COLO829 (cell line): ENCODE data around the gene EVI2B.
"Not testable (repeated sequence)": the region's sequence is repeated elsewhere in the genome, so short reads cannot be mapped to it uniquely, and the experiment has no call there.

ENCODE experiments used
- DNase-seq: peaks from one replicate; pipeline ENCODE4 v3.0.0; 2012; ENCODE audit warnings: low spot score

The EVI2B gene

DNA sequence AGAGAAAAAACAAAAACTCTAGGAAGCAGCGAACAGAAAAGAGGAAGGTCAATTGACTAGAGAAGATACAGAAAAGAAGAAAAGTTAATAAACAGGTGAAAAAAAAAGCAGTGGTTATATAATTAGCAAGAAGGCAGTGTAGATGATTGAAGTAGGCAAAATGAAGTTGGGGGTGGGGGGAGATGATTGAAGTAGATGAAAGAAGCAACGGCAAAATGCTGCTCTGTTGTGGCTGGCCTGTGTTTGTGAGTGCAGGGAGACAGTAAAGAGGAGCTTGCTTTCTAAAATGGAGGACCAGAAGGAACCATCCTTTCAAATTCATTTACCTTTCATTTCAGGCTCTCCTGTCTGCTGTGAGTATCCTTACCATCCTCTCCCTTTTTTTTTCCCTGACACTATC is 3.6 kb downstream of the EVI2B start:
- no peak for DNase-seq

GRCh38 chr17:31309556-31309955 is 4.3 kb downstream of the EVI2B start:
- DNase-seq: no peak

DNA sequence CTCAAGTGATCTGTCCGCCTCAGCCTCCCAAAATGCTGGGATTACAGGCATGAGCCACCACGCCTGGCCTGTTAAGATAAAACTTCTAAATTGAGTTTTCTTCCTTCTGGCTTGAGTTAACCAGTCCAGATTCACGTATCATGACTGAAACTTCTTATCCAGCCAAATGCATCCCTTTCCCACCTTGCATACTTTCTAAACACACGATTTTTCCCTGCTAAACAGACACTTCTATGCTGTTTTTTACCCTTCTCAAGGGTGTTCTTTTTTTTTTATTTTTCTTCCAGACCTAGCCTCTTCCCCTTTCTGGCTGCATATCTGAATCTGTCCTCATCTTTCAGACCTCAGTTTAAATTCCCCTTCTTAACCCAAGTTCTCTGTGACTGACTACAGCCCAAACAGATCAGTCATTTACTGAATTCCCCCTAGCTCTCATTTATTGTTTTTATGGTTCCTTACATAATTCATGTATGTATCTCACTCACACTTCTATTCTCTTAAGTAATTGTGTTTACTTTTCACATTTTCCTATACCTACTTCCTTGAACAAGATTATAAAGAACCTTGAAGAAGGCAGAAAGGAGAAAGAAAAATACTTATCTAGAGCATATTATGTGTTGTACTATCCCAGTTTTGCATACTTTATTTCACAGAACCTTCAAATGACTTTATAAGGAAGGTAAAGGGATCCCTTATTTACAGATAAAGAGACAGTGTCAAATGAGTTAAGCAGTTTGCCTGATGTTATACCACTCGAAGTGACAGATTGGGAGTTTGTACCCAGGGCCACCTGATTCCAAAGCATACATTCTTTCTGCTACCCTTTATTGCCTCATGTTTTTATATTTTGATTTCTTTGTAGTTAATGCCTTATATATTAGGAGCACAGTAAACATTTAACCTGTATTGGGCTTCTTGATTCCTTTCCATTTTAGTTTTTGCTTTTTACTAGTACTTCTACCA is 5.2 kb downstream of the EVI2B start:
- DNase-seq: no peak

GRCh38 chr17:31307640-31308039 is 6.2 kb downstream of the EVI2B start:
- no peak for DNase-seq

- DNase-seq: no peak
Observed at GRCh38 chr17:31299624-31300023, 14.2 kb downstream of the EVI2B start.

- DNase-seq: no peak
Observed at GRCh38 chr17:31297090-31297489, 16.8 kb downstream of the EVI2B start, which contains the start of gene OMG. TSS of gene OMG (minus strand) at chr17:31297239. CDS start at chr17:31296331, 908 bp downstream.

DNA sequence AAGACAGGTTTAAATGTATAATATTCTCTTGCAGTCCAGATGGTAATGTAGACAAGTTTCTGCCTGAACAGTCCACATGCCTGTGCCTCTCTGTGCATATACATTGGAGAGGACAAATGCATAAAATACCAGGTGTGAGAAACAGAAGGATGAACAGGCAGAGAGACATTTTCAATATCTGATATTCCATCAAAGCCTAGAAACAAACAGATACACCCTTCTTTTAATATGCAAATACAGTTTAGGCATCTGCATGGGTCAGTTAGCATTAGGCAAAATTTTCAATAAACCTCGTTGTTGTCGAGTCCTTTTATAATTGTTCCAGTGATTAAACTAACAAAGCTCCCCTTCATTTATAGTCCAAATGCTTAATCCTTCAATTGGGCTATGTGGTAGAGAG is 17.7 kb downstream of the EVI2B start:
- DNase-seq: peak; percentile 63

GRCh38 chr17:31295489-31295871 is 18.4 kb downstream of the EVI2B start:
- no peak for DNase-seq

DNA sequence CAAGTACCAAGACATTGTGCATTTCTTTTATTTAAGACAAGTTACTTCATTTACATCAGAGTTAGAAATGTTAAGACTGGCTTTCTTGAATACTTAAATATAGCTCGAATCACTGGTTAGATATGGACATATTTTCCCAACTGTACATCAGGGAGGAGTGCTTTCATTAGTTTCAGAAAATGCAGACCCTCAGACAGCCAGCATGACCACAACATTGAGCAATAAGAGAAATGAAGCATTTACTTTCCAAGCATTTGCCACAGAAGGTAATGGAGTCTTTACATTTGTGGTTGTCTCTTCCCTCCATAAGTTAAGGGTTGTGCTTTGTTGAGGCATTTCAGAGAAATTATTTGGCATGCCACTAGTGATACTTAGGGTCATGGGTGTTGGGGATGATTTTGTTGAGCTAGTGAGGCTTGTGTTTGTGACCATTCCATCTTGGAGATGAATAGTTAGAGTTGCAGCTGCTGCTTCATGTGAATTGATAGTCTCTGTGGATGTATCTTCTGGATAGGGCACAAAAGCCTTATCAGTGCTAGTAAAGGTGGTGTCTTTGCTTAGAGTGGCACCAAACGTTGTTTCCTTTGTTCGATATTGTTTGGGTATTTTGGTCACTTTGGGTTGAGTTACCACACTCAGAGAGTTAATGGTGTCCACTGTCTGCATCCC is 18.9 kb downstream of the EVI2B start:
- no peak for DNase-seq

DNA sequence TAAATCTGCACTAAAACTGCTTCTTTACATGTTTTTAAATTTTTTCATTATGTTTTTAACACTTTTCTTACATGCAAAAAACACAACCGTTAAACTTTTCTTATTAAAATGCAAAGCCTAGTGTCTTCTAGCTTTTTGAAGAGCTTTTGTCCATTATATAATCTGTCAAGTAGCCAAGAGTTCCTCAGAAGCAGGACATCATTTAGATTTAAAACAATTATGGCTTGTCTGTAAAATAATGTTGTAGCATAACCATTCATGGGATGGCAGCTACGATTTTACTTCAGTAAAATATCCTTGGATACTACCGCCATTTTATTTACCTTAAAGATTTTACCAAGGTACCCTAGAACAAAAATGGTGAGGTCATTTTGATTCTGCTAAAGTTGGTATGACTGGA is 19.6 kb downstream of the EVI2B start:
- DNase-seq: no peak

- DNase-seq: no peak
Observed at GRCh38 chr17:31293581-31293980, 20.3 kb downstream of the EVI2B start.

- no peak for DNase-seq
Observed at GRCh38 chr17:31291820-31292219, 22.0 kb downstream of the EVI2B start.

DNA sequence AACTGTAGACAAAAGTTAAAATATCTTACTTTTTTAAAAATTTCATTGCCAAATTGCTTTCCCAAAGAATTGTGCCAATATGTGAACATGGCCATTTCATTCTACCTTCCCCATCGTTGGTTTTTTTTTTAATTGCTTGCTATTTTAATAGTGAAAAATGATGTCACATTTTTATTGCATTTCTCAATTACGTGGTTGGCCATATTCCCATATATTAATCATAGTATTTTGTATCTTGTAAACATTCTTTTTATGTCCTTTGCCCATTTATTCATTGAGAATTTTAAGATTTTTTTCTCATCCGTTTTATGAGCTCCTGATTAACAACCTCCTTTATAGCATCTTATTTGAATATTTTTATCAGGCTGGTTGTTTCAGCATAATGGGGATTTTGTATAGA is 24.1 kb downstream of the EVI2B start:
- no peak for DNase-seq

- DNase-seq: not testable (repeated sequence)
Observed at GRCh38 chr17:31287932-31288331, 25.9 kb downstream of the EVI2B start.

- DNase-seq: no peak
Observed at GRCh38 chr17:31286587-31286986, 27.3 kb downstream of the EVI2B start.

DNA sequence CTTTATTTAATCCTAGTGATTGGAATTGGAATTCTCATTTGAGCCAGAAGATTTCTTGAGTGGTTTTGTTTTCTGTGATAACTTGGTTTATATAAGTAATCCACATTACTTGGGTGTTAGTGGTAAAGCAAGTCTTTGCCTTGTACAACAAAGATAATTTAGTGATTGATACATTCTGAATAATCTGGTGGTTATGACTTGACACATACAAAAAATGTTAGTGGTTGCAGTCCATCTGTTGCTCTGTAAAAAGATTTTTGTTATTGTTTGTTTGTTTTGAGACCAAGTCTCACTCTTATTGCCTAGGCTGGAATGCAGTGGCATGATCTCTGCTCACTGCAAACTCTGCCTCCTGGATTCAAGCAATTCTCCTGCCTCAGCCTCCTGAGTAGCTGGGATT is 30.0 kb downstream of the EVI2B start:
- DNase-seq: no peak

GRCh38 chr17:31281061-31281460 is 32.8 kb downstream of the EVI2B start:
- DNase-seq: no peak

GRCh38 chr17:31279401-31279800 is 34.5 kb downstream of the EVI2B start:
- DNase-seq: no peak

DNA sequence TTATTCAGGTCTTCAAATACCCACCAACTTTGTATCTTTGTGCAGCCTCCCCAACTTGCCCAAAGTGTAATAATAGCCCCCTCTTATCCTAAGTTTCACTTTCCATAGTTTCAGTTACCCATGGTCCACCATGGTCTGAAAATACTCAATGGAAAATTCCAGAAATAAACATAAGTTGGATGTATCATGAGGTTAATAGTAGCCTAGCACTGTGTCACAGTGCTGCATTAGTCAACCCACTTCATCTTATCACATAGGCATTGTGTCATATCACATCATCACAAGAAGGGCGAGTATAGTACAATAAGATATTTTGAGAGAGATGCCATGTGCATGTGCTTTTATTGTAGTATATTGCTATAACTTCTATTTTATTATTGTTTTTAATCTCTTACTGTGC is 38.7 kb downstream of the EVI2B start:
- DNase-seq: no peak

DNA sequence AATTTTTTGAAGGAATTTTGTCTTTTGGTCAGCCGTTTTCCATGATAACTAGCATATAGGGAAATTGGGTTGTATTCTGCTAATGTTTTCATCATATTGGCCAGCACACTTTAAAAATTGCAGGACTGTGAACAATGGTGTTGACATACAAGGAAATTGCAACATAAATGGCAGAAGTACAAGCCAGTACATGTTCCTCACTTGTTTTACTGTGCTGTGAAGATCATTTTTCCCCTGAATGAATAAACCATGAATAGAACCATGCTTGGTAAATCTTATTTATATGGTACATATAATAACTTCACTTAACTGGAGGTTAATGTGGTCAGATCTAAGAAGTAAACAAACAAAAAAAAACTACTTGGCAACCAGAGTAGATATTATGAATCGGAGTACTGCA is 39.6 kb downstream of the EVI2B start:
- no peak for DNase-seq

GRCh38 chr17:31273516-31273915 is 40.3 kb downstream of the EVI2B start:
- no peak for DNase-seq

- no peak for DNase-seq
Observed at GRCh38 chr17:31272803-31273202, 41.1 kb downstream of the EVI2B start.

DNA sequence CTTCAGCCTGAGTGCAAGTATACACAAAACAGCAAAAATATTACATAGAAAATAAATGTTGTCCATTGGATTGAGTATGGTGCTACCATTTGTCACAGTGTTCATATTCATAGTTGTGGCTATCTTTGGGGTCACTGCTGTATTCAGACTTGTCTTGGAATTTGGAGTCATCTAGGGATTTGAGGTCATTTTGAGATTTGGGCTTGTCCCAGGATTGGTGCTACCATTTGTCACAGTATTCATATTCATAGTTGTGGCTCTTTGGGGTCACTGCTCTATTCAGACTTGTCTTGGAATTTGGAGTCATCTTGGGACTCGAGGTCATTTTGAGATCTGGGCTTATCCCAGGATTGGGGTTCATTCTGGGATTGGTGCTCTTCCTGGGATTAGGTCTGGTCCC is 41.6 kb downstream of the EVI2B start:
- no peak for DNase-seq
